A549 (cell line): ENCODE data around the gene SWAP70.

Source experiments
- ESRRA ChIP-seq: fragments of 150-350 bp; IDR thresholded peaks from 2 replicates; pipeline ENCODE4 v1.6.1; 2014; ENCODE audit warnings: mild to moderate bottlenecking, low read length, borderline replicate concordance
- MYC ChIP-seq: IDR thresholded peaks from 2 replicates; pipeline ENCODE4 v1.6.1; 2012; ENCODE audit warnings: mild to moderate bottlenecking, inconsistent platforms, low read length, improper control_type of control experiment, borderline replicate concordance
- POLR2A ChIP-seq: IDR thresholded peaks from 2 replicates; pipeline ENCODE4 v1.6.1; 2012; ENCODE audit warnings: mild to moderate bottlenecking, low read length
- RAD21 ChIP-seq, 2 experiments: fragments of >200 bp in 1 of 2; sonication (Bioruptor Twin) in 1 of 2; formaldehyde crosslinking in 1 of 2; IDR thresholded peaks in 1 of 2; conservative IDR thresholded peaks in 1 of 2; 2 replicates in 1 of 2; 3 replicates in 1 of 2; pipeline ENCODE4 v1.6.1; 2012 to 2018; ENCODE audit warnings: inconsistent platforms in 1 of 2
- RCOR1 ChIP-seq: fragments of 150-350 bp; IDR thresholded peaks from 2 replicates; pipeline ENCODE4 v1.6.1; 2014; ENCODE audit warnings: antibody characterized with exemption, low read length, low read depth
- REST ChIP-seq: fragments of 200-600 bp; sonication (generic); IDR thresholded peaks from 2 replicates; pipeline ENCODE4 v1.6.1; 2016; ENCODE audit warnings: antibody characterized with exemption, mild to moderate bottlenecking, moderate library complexity
- ZC3H11A ChIP-seq: fragments of 450-650 bp; IDR thresholded peaks from 2 replicates; pipeline ENCODE4 v1.6.1; 2014; ENCODE audit warnings: antibody characterized with exemption, mild to moderate bottlenecking
- ZFP36 ChIP-seq: fragments of 450-650 bp; IDR thresholded peaks from 2 replicates; pipeline ENCODE4 v1.6.1; 2014; ENCODE audit warnings: borderline replicate concordance; ENCODE audit not compliant: partially characterized antibody
- TF ChIP-seq, protein P1 (sequence below): fragments of >200 bp; sonication (Bioruptor Twin); formaldehyde crosslinking; IDR thresholded peaks from 3 replicates; pipeline ENCODE4 v1.5.1; 2016

GRCh38 chr11:9796854-9797253 lies 133.0 kb downstream of the SWAP70 start:
- TF ChIP-seq ZFP36 (no peak), RAD21 (conservative IDR thresholded peaks at IDR 0.05 in 1 of 2, IDR thresholded peaks at IDR 0.05 in 1 of 2) (no peak), REST (no peak), ESRRA (no peak), POLR2A (no peak), MYC (no peak), RCOR1 (no peak), ZC3H11A (no peak)
- TF ChIP-seq, protein P1, sequence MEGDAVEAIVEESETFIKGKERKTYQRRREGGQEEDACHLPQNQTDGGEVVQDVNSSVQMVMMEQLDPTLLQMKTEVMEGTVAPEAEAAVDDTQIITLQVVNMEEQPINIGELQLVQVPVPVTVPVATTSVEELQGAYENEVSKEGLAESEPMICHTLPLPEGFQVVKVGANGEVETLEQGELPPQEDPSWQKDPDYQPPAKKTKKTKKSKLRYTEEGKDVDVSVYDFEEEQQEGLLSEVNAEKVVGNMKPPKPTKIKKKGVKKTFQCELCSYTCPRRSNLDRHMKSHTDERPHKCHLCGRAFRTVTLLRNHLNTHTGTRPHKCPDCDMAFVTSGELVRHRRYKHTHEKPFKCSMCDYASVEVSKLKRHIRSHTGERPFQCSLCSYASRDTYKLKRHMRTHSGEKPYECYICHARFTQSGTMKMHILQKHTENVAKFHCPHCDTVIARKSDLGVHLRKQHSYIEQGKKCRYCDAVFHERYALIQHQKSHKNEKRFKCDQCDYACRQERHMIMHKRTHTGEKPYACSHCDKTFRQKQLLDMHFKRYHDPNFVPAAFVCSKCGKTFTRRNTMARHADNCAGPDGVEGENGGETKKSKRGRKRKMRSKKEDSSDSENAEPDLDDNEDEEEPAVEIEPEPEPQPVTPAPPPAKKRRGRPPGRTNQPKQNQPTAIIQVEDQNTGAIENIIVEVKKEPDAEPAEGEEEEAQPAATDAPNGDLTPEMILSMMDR: no peak
